Activated CD4-positive, alpha-beta T cell treated with anti-CD3 and anti-CD28 coated beads for 36 hours (primary cell): ENCODE data around the gene NLRP10. TPM values are rescaled to one million over a fixed set of nuclear protein-coding genes. Genes with fewer than 3 reads are reported as not detected.

Experiments used
- ATAC-seq: fragments of 200-7000 bp; cut with Tn5 transposase; one replicate; pipeline ENCODE4 v1.10.0; 2021; ENCODE audit warnings: mild to moderate bottlenecking, moderate library complexity
- CTCF ChIA-PET: fragments of 350-600 bp; sonication (Branson Sonifier 250); formaldehyde crosslinking; loops from one replicate; lab custom pipeline; 2021; ENCODE audit warnings: antibody characterized with exemption; lab: Charles Lee
- POLR2A ChIA-PET: fragments of 350-600 bp; sonication (Branson Sonifier 250); formaldehyde crosslinking; loops from one replicate; lab custom pipeline; 2021; ENCODE audit warnings: antibody characterized with exemption, inconsistent platforms; lab: Charles Lee
- DNase-seq: peaks from one replicate; pipeline ENCODE4 v3.0.0-alpha.2; 2020
- H3K27ac Mint-ChIP-seq: one replicate; pipeline ENCODE4 v1.8.0; 2021; ENCODE audit warnings: mixed read lengths
- H3K27me3 Mint-ChIP-seq: one replicate; pipeline ENCODE4 v1.8.0; 2021; ENCODE audit warnings: mixed read lengths
- H3K36me3 Mint-ChIP-seq: one replicate; pipeline ENCODE4 v1.8.0; 2021; ENCODE audit warnings: low read depth, mixed read lengths
- H3K4me1 Mint-ChIP-seq: one replicate; pipeline ENCODE4 v1.8.0; 2021; ENCODE audit warnings: mixed read lengths
- H3K4me3 Mint-ChIP-seq: one replicate; pipeline ENCODE4 v1.8.0; 2021; ENCODE audit warnings: mild to moderate bottlenecking, moderate library complexity, mixed read lengths
- H3K9me3 Mint-ChIP-seq: one replicate; pipeline ENCODE4 v1.8.0; 2021; ENCODE audit warnings: low read depth, mixed read lengths
- intact Hi-C, 2 experiments: fragments of 100-400 bp; cut with DNase I in 1 of 2; cut with micrococcal nuclease in 1 of 2; formaldehyde crosslinking; loops; one replicate each; pipeline versions ENCODE4 v1.14.2 to v1.15.1; 2022 to 2024; cut with DNase I, micrococcal nuclease
- total RNA-seq, 2 experiments: library from RNA; stranded (reverse); gene quantifications; one replicate each; pipeline ENCODE4 v1.2.3, GENCODE V29; 2021

Gene NLRP10
- total RNA-seq, 2 experiments from 2014 or later: not detected

GRCh38 chr11:7941146-7941545 is 24.1 kb downstream of the NLRP10 start:
- H3K36me3 Mint-ChIP-seq: no peaks in the 10 kb centered on the region
- H3K4me3 Mint-ChIP-seq: no peak overlapping the region
- POLR2A ChIA-PET: no interaction called here
- CTCF ChIA-PET: interaction anchor here (1.0 kb wide), 1 partner anchor 46 kb away, joined by 6 read pairs; the partner anchor contains the start of gene EIF3F
- ATAC-seq (no peak), DNase-seq (no peak)
- intact Hi-C loops: no loop called here
- H3K27ac Mint-ChIP-seq: no peak overlapping the region
- H3K27me3 Mint-ChIP-seq: peaks cover 6% of the 10 kb centered on the region
- H3K4me1 Mint-ChIP-seq: no peaks in the 10 kb centered on the region
- peaks cover 19% of the 10 kb centered on the region for H3K9me3 Mint-ChIP-seq

- Mint-ChIP-seq H3K4me1 (no peaks in the 10 kb centered on the region), H3K27me3 (peaks cover 20% of the 10 kb centered on the region), H3K27ac (no peak overlapping the region), H3K4me3 (no peak overlapping the region), H3K9me3 (no peaks in the 10 kb centered on the region), H3K36me3 (no peaks in the 10 kb centered on the region)
- ChIA-PET POLR2A (no interaction called here), CTCF (no interaction called here)
- intact Hi-C loops: no loop called here
- ATAC-seq (no peak), DNase-seq (no peak)
Measured at GRCh38 chr11:7936615-7937014, 28.6 kb downstream of the NLRP10 start.

DNA sequence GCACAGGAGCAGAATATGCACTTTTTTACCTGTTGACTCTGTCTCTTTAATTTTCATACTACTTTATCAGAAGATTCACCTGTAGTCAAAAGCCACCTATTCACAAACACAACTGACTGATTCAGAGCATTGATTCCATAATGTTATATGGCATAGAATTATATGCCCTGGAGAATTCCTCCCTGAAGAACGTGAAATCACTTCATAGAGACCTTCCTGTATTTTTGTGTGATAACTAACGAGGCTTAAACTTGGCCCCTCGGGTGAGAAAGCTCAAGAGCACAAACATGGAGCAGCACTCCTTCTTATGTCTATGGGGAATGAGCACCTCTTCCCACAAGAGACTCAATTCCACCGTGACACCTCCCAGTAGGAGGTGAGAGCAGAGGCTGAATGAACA is 34.1 kb downstream of the NLRP10 start, which contains the start of gene OR10A6:
Gene OR10A6 (minus strand): TSS at position 101 of the 400 bp plus-strand sequence. CDS start 2,606 bp downstream, outside the sequence.
- Mint-ChIP-seq H3K9me3 (no peaks in the 10 kb centered on the region), H3K27me3 (peaks cover 33% of the 10 kb centered on the region), H3K4me3 (no peak within 1 kb of the TSS), H3K36me3 (no peaks in the 10 kb centered on the region), H3K27ac (no peak within 1 kb of the TSS), H3K4me1 (no peaks in the 10 kb centered on the region)
- CTCF ChIA-PET: no interaction called here
- DNase-seq (no peak), ATAC-seq (no peak)
- POLR2A ChIA-PET: no interaction called here
- intact Hi-C loops: no loop called here

- Mint-ChIP-seq H3K27me3 (peaks cover 27% of the 10 kb centered on the region), H3K27ac (no peak overlapping the region), H3K4me3 (no peak overlapping the region), H3K4me1 (no peaks in the 10 kb centered on the region), H3K9me3 (no peaks in the 10 kb centered on the region), H3K36me3 (no peaks in the 10 kb centered on the region)
- DNase-seq: peak; percentile 8
- ATAC-seq: peak; percentile 44
- CTCF ChIA-PET: no interaction called here
- intact Hi-C loops: no loop called here
- POLR2A ChIA-PET: no interaction called here
Measured at GRCh38 chr11:7927635-7928034, 37.6 kb downstream of the NLRP10 start.

DNA sequence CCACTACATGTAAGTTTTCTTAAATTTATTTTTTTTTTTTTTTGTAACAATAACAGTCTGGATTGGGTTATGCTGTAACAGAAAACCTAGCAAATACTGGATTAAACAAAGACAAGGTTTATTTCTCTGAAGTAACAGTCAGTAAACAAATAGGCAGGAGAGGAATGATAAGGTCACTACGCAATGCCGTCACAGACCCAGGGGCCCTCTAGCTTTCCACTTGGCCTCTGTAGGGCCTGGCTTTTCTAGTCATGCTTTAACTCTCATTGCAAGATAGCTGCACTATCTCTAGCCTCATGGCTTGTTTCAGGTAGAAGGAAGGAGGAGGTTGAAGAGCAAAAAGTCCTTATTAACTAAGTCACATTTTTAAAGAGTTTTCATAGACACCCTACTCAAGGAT is 40.7 kb downstream of the NLRP10 start:
- POLR2A ChIA-PET: no interaction called here
- H3K27ac Mint-ChIP-seq: no peak overlapping the region
- CTCF ChIA-PET: interaction anchor here (0.6 to 0.9 kb wide), 3 partner anchors 14 to 828 kb away, joined by 3 to 6 read pairs (median 4); no protein-coding TSS in a partner anchor
- H3K4me1 Mint-ChIP-seq: no peaks in the 10 kb centered on the region
- no peaks in the 10 kb centered on the region for H3K9me3 Mint-ChIP-seq
- DNase-seq: no peak
- H3K36me3 Mint-ChIP-seq: no peaks in the 10 kb centered on the region
- no peak for ATAC-seq
- H3K4me3 Mint-ChIP-seq: no peak overlapping the region
- peaks cover 14% of the 10 kb centered on the region for H3K27me3 Mint-ChIP-seq
- intact Hi-C loops: no loop called here

- H3K4me3 Mint-ChIP-seq: no peak overlapping the region
- ChIA-PET POLR2A (no interaction called here), CTCF (no interaction called here)
- H3K4me1 Mint-ChIP-seq: no peaks in the 10 kb centered on the region
- no peaks in the 10 kb centered on the region for H3K36me3 Mint-ChIP-seq
- intact Hi-C loops: no loop called here
- H3K27me3 Mint-ChIP-seq: peaks cover 10% of the 10 kb centered on the region
- DNase-seq: no peak
- no peak overlapping the region for H3K27ac Mint-ChIP-seq
- no peak for ATAC-seq
- H3K9me3 Mint-ChIP-seq: no peaks in the 10 kb centered on the region
Measured at GRCh38 chr11:7918141-7918540, 47.1 kb downstream of the NLRP10 start.

Other genes starting within 250 kb of the NLRP10 start
- not detected for gene OR5P2, start 168.5 kb downstream of the NLRP10 start, total RNA-seq
- gene OR5P3, start 134.6 kb downstream of the NLRP10 start, total RNA-seq: not detected
- gene OR10A6, start 34.2 kb downstream of the NLRP10 start, total RNA-seq: not detected
- gene OR10A3, start 23.7 kb downstream of the NLRP10 start, total RNA-seq: not detected
- gene EIF3F, start 21.9 kb upstream of the NLRP10 start, total RNA-seq: 100 to 1,000 TPM; 270 to 289 TPM
- gene TUB, start 115.8 kb upstream of the NLRP10 start, total RNA-seq: under 1 TPM; 0.33 to 0.48 TPM
- 10 to 100 TPM; 13.9 to 15.8 TPM for gene RIC3, start 203.6 kb upstream of the NLRP10 start, total RNA-seq